A549 (cell line): ENCODE results near the gene GATM.

Source experiments
- BHLHE40 ChIP-seq: IDR thresholded peaks from 2 replicates; pipeline ENCODE4 v1.6.1; 2012; ENCODE audit warnings: low read depth, low read length, inconsistent platforms
- CEBPB ChIP-seq, 2 experiments: fragments of >200 bp in 1 of 2; sonication (Bioruptor Twin) in 1 of 2; formaldehyde crosslinking in 1 of 2; IDR thresholded peaks; 2 replicates each; pipeline ENCODE4 v1.6.1; 2012 to 2016
- EHF ChIP-seq: fragments of 250-450 bp; sonication (Bioruptor Pico); IDR thresholded peaks from 2 replicates; pipeline ENCODE4 v1.5.0; 2020; ENCODE audit warnings: mild to moderate bottlenecking
- EP300 ChIP-seq, 2 experiments: fragments of >200 bp; sonication (Bioruptor Twin); formaldehyde crosslinking; IDR thresholded peaks; 2 replicates in 1 of 2; 3 replicates in 1 of 2; pipeline ENCODE4 v1.6.1; 2016 to 2017
- ESRRA ChIP-seq: fragments of 150-350 bp; IDR thresholded peaks from 2 replicates; pipeline ENCODE4 v1.6.1; 2014; ENCODE audit warnings: mild to moderate bottlenecking, low read length, borderline replicate concordance
- MAZ ChIP-seq: fragments of 150-350 bp; IDR thresholded peaks from 2 replicates; pipeline ENCODE4 v1.6.1; 2014; ENCODE audit warnings: antibody characterized with exemption, low read depth, low read length, borderline replicate concordance
- POLR2A ChIP-seq: IDR thresholded peaks from 2 replicates; pipeline ENCODE4 v1.6.1; 2012; ENCODE audit warnings: mild to moderate bottlenecking, low read length
- RCOR1 ChIP-seq: fragments of 150-350 bp; IDR thresholded peaks from 2 replicates; pipeline ENCODE4 v1.6.1; 2014; ENCODE audit warnings: antibody characterized with exemption, low read length, low read depth
- TF ChIP-seq, protein P1 (sequence below): fragments of 200-600 bp; sonication (generic); IDR thresholded peaks from 2 replicates; pipeline ENCODE4 v1.6.1; 2016; ENCODE audit warnings: antibody characterized with exemption, mild to moderate bottlenecking, moderate library complexity
- TF ChIP-seq, protein P2 (sequence below): fragments of >200 bp; sonication (Bioruptor Twin); formaldehyde crosslinking; IDR thresholded peaks from 3 replicates; pipeline ENCODE4 v1.5.1; 2016

DNA sequence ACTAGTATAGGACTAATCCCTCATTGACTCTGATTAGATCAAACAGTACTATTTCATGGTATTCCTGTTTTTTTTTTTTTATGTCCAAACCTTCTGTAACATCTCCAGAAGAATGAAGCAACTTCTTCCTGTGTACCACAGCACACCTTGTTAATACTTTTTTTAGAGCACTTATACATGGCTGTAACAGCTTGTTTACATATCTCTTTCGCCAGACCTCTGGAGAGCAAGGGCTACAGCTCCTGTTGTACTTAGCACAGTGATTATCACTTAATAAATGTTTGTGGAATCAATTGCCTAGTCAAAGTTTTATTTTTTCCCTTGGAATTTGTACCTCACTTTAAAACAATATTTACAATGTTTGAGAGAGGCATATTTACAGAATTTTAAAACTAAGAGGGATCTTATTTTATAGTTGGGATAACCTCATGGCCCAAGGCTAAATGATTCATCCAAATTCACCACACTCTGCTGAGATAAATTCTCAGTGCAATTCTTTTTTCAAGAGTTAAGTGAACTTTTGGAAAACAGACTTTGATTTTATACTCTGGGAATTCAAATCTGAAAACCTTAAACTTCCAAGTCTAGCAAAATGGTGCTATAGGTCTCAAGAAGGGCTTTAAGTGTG is 9.2 kb upstream of the GATM start:
- TF ChIP-seq, protein P1, sequence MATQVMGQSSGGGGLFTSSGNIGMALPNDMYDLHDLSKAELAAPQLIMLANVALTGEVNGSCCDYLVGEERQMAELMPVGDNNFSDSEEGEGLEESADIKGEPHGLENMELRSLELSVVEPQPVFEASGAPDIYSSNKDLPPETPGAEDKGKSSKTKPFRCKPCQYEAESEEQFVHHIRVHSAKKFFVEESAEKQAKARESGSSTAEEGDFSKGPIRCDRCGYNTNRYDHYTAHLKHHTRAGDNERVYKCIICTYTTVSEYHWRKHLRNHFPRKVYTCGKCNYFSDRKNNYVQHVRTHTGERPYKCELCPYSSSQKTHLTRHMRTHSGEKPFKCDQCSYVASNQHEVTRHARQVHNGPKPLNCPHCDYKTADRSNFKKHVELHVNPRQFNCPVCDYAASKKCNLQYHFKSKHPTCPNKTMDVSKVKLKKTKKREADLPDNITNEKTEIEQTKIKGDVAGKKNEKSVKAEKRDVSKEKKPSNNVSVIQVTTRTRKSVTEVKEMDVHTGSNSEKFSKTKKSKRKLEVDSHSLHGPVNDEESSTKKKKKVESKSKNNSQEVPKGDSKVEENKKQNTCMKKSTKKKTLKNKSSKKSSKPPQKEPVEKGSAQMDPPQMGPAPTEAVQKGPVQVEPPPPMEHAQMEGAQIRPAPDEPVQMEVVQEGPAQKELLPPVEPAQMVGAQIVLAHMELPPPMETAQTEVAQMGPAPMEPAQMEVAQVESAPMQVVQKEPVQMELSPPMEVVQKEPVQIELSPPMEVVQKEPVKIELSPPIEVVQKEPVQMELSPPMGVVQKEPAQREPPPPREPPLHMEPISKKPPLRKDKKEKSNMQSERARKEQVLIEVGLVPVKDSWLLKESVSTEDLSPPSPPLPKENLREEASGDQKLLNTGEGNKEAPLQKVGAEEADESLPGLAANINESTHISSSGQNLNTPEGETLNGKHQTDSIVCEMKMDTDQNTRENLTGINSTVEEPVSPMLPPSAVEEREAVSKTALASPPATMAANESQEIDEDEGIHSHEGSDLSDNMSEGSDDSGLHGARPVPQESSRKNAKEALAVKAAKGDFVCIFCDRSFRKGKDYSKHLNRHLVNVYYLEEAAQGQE, result no peak
- TF ChIP-seq RCOR1 (no peak), ESRRA (no peak), CEBPB (IDR thresholded peaks at IDR 0.05) (no peak), BHLHE40 (no peak), EP300 (IDR thresholded peaks at IDR 0.05) (no peak), MAZ (no peak), EHF (no peak), POLR2A (no peak)
- TF ChIP-seq, protein P2, sequence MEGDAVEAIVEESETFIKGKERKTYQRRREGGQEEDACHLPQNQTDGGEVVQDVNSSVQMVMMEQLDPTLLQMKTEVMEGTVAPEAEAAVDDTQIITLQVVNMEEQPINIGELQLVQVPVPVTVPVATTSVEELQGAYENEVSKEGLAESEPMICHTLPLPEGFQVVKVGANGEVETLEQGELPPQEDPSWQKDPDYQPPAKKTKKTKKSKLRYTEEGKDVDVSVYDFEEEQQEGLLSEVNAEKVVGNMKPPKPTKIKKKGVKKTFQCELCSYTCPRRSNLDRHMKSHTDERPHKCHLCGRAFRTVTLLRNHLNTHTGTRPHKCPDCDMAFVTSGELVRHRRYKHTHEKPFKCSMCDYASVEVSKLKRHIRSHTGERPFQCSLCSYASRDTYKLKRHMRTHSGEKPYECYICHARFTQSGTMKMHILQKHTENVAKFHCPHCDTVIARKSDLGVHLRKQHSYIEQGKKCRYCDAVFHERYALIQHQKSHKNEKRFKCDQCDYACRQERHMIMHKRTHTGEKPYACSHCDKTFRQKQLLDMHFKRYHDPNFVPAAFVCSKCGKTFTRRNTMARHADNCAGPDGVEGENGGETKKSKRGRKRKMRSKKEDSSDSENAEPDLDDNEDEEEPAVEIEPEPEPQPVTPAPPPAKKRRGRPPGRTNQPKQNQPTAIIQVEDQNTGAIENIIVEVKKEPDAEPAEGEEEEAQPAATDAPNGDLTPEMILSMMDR, result no peak
